Measurements from ENCODE around the gene SEC31B.

SEC31B gene

GRCh38 chr10:100524638-100525037, 5.0 kb upstream of the SEC31B start:
- Histone ChIP-seq H3K4me1 (ENCODE audit: insufficient read depth, low read length) (peaks cover 13% of the 10 kb centered on the region), H3K9ac (ENCODE audit: low read length) (no peak overlapping the region), H3K27me3 (ENCODE audit: control insufficient read depth in 1 of 2, insufficient read depth in 2 of 2, low read length in 2 of 2) (no peaks in the 10 kb centered on the region), H3K9me3 (ENCODE audit: low read length) (no peaks in the 10 kb centered on the region), H3K36me3 (ENCODE audit: insufficient read depth, low read length) (peaks cover 43% of the 10 kb centered on the region), H3K4me3 (ENCODE audit: low read depth in 1 of 2, low read length in 2 of 2) (no peak overlapping the region), H3K27ac (ENCODE audit: low read depth, low read length) (no peak overlapping the region)

- Histone ChIP-seq H3K27me3 (ENCODE audit: control insufficient read depth in 1 of 2, insufficient read depth in 2 of 2, low read length in 2 of 2) (no peaks in the 10 kb centered on the region), H3K4me3 (ENCODE audit: low read depth in 1 of 2, low read length in 2 of 2) (no peak overlapping the region), H3K4me1 (ENCODE audit: insufficient read depth, low read length) (peaks cover 13% of the 10 kb centered on the region), H3K9ac (ENCODE audit: low read length) (no peak overlapping the region), H3K9me3 (ENCODE audit: low read length) (no peaks in the 10 kb centered on the region), H3K36me3 (ENCODE audit: insufficient read depth, low read length) (peaks cover 43% of the 10 kb centered on the region), H3K27ac (ENCODE audit: low read depth, low read length) (no peak overlapping the region)
Measured at GRCh38 chr10:100524206-100524605, 4.5 kb upstream of the SEC31B start.

DNA sequence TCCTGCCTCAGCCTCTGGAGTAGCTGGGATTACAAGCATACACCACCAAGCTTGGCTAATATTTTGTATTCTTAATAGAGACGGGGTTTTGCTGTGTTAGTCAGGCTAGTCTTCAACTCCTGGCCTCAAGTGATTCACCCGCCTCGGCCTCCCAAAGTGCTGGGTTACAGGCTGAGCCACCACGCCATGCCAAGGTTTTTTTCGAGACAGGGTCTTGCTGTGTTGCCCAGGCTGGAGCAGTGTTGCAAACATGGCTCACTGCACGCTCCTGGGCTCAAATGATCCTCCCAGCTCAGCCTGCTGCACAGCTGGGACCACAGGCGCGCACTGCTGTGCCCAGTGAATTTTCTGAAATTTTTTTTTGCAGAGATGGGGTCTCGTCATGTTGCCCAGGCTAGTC, 3.3 kb upstream of the SEC31B start:
- H3K36me3 ChIP-seq (ENCODE audit: insufficient read depth, low read length), result peaks cover 43% of the 10 kb centered on the region
- no peaks in the 10 kb centered on the region for H3K9me3 ChIP-seq (ENCODE audit: low read length)
- peaks cover 3% of the 10 kb centered on the region for H3K4me1 ChIP-seq (ENCODE audit: insufficient read depth, low read length)
- no peaks in the 10 kb centered on the region for H3K27me3 ChIP-seq (ENCODE audit: control insufficient read depth in 1 of 2, insufficient read depth in 2 of 2, low read length in 2 of 2)
- no peak overlapping the region for H3K4me3 ChIP-seq (ENCODE audit: low read depth in 1 of 2, low read length in 2 of 2)
- no peak overlapping the region for H3K27ac ChIP-seq (ENCODE audit: low read depth, low read length)
- H3K9ac ChIP-seq (ENCODE audit: low read length), result no peak overlapping the region

DNA sequence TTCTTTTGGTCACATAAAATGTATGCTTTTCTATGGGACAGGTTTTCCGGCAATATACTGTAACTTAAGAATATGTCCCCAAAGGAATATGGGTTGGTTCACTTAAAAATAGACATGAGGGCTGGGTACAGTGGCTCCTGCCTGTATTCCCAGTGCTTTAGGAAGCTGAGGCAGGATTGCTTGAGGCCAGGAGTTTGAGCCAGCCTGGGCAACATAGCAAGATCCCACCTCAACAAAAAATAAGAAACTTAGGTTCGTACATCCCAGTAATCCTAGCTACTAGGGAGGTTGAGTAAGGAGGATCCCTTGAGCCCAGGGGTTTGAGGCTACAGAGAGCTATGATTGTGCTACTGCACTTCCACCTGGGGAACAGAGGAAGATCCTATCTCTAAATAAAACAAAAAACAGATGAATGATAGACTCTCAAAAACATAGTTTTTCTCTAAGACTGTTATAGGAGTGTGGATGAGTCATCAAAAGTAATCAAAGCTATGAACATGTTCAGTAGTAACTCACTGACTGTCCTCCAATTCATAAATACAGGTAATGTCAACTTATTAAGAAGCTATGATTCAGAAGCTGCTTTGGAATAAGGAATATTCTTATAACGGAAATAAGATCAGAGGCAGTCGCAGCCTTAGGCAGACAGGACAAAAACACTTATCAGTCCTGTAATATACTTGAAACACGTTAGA, 2.6 kb upstream of the SEC31B start:
- Histone ChIP-seq H3K4me3 (ENCODE audit: low read depth in 1 of 2, low read length in 2 of 2) (no peak overlapping the region), H3K4me1 (ENCODE audit: insufficient read depth, low read length) (no peaks in the 10 kb centered on the region), H3K9ac (ENCODE audit: low read length) (no peak overlapping the region), H3K27ac (ENCODE audit: low read depth, low read length) (no peak overlapping the region), H3K36me3 (ENCODE audit: insufficient read depth, low read length) (peaks cover 43% of the 10 kb centered on the region), H3K9me3 (ENCODE audit: low read length) (no peaks in the 10 kb centered on the region), H3K27me3 (ENCODE audit: control insufficient read depth in 1 of 2, insufficient read depth in 2 of 2, low read length in 2 of 2) (no peaks in the 10 kb centered on the region)

- Histone ChIP-seq H3K9me3 (ENCODE audit: low read length) (no peaks in the 10 kb centered on the region), H3K27ac (ENCODE audit: low read depth, low read length) (no peak overlapping the region), H3K4me3 (ENCODE audit: low read depth in 1 of 2, low read length in 2 of 2) (no peak overlapping the region), H3K36me3 (ENCODE audit: insufficient read depth, low read length) (peaks cover 33% of the 10 kb centered on the region), H3K4me1 (ENCODE audit: insufficient read depth, low read length) (no peaks in the 10 kb centered on the region), H3K9ac (ENCODE audit: low read length) (no peak overlapping the region), H3K27me3 (ENCODE audit: control insufficient read depth in 1 of 2, insufficient read depth in 2 of 2, low read length in 2 of 2) (no peaks in the 10 kb centered on the region)
Measured at GRCh38 chr10:100520811-100521210, 1.1 kb upstream of the SEC31B start.

- H3K27ac ChIP-seq (ENCODE audit: low read depth, low read length), result no peak overlapping the region
- H3K9ac ChIP-seq (ENCODE audit: low read length), result peak overlapping the region; percentile 12
Measured at GRCh38 chr10:100518761-100519241, 860 bp downstream of the SEC31B start.

GRCh38 chr10:100516847-100517246, 2.8 kb downstream of the SEC31B start:
- Histone ChIP-seq H3K4me3 (ENCODE audit: low read depth in 1 of 2, low read length in 2 of 2) (no peak overlapping the region), H3K9me3 (ENCODE audit: low read length) (no peaks in the 10 kb centered on the region), H3K36me3 (ENCODE audit: insufficient read depth, low read length) (peaks cover 17% of the 10 kb centered on the region), H3K4me1 (ENCODE audit: insufficient read depth, low read length) (no peaks in the 10 kb centered on the region), H3K27me3 (ENCODE audit: control insufficient read depth in 1 of 2, insufficient read depth in 2 of 2, low read length in 2 of 2) (no peaks in the 10 kb centered on the region), H3K9ac (ENCODE audit: low read length) (no peak overlapping the region), H3K27ac (ENCODE audit: low read depth, low read length) (no peak overlapping the region)

More at GRCh38 chr10:100518761-100519241, 860 bp downstream of the SEC31B start:
- Histone ChIP-seq H3K4me3 (ENCODE audit: low read depth in 1 of 2, low read length in 2 of 2) (peak overlapping the region; percentile 61 to 65), H3K4me1 (ENCODE audit: insufficient read depth, low read length) (no peaks in the 10 kb centered on the region), H3K36me3 (ENCODE audit: insufficient read depth, low read length) (peaks cover 19% of the 10 kb centered on the region), H3K9me3 (ENCODE audit: low read length) (no peaks in the 10 kb centered on the region), H3K27me3 (ENCODE audit: control insufficient read depth in 1 of 2, insufficient read depth in 2 of 2, low read length in 2 of 2) (no peaks in the 10 kb centered on the region)

DNA sequence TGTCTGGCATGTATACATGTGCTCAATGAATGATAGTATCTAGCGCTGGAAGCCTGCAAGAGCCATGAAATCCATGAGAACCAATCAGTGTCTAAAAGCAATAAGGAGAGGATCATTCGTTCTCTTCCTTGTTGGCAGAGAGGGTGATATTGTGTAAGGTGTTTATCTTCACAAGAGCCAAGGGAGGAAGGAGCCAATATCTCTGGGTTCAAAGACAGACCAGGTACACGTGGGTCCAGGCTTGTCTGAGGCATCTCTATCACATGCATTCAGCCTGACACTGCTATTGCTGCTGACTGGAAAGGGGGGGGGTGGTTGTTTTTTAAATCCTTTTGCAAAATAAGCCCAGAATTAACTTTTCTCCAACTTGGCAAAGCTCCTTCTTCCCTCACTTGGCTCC, 4.0 kb downstream of the SEC31B start:
- Histone ChIP-seq H3K9ac (ENCODE audit: low read length) (no peak overlapping the region), H3K27me3 (ENCODE audit: control insufficient read depth in 1 of 2, insufficient read depth in 2 of 2, low read length in 2 of 2) (no peaks in the 10 kb centered on the region), H3K4me1 (ENCODE audit: insufficient read depth, low read length) (no peaks in the 10 kb centered on the region), H3K27ac (ENCODE audit: low read depth, low read length) (no peak overlapping the region), H3K9me3 (ENCODE audit: low read length) (no peaks in the 10 kb centered on the region), H3K36me3 (ENCODE audit: insufficient read depth, low read length) (peaks cover 27% of the 10 kb centered on the region), H3K4me3 (ENCODE audit: low read depth in 1 of 2, low read length in 2 of 2) (no peak overlapping the region)

DNA sequence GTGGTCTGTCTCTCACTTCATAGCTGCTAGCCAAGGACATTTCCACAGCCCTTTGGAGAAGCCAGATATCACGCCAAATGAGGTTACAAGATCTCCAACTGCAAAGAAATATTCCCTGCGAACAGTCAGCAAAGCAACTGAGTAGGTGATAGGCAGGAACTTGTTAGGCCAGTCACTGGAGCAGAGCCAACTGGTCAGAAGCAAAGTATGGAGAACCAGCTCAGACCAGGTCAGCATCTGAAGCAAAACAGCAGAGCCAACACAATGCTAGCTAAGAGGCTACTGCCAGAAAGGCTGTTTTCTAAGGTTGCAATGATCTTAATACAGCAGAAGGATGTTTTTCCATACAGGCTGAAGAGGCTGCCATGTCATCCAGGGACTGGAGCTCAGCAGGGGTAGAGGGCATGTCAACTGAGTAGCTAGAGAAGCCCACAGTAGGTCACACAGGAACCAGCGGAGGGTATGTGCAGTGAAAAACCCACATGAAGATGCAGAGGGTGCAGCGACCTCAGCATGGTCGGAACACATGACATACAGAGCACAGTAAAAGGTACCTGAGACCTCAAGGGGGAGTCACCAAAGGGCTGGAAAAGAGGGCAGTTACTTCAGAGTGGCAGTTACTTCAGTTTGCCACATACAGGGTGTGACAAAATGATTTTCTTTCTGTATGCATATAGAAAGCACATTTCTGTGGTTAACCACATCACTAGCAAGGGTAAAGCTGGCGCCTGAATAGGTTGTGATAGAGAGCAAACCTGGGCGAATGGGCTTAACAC, 8.9 kb downstream of the SEC31B start:
- Histone ChIP-seq H3K4me1 (ENCODE audit: insufficient read depth, low read length) (no peaks in the 10 kb centered on the region), H3K27ac (ENCODE audit: low read depth, low read length) (no peak overlapping the region), H3K9ac (ENCODE audit: low read length) (no peak overlapping the region), H3K27me3 (ENCODE audit: control insufficient read depth in 1 of 2, insufficient read depth in 2 of 2, low read length in 2 of 2) (no peaks in the 10 kb centered on the region), H3K36me3 (ENCODE audit: insufficient read depth, low read length) (peaks cover 59% of the 10 kb centered on the region), H3K9me3 (ENCODE audit: low read length) (no peaks in the 10 kb centered on the region), H3K4me3 (ENCODE audit: low read depth in 1 of 2, low read length in 2 of 2) (no peak overlapping the region)

GRCh38 chr10:100509241-100509840, 10.3 kb downstream of the SEC31B start:
- no peaks in the 10 kb centered on the region for H3K9me3 ChIP-seq (ENCODE audit: low read length)
- H3K9ac ChIP-seq (ENCODE audit: low read length), result no peak overlapping the region
- no peak overlapping the region for H3K4me3 ChIP-seq (ENCODE audit: low read depth in 1 of 2, low read length in 2 of 2)
- peaks cover 61% of the 10 kb centered on the region for H3K36me3 ChIP-seq (ENCODE audit: insufficient read depth, low read length)
- no peaks in the 10 kb centered on the region for H3K27me3 ChIP-seq (ENCODE audit: control insufficient read depth in 1 of 2, insufficient read depth in 2 of 2, low read length in 2 of 2)
- H3K27ac ChIP-seq (ENCODE audit: low read depth, low read length), result no peak overlapping the region
- no peaks in the 10 kb centered on the region for H3K4me1 ChIP-seq (ENCODE audit: insufficient read depth, low read length)

DNA sequence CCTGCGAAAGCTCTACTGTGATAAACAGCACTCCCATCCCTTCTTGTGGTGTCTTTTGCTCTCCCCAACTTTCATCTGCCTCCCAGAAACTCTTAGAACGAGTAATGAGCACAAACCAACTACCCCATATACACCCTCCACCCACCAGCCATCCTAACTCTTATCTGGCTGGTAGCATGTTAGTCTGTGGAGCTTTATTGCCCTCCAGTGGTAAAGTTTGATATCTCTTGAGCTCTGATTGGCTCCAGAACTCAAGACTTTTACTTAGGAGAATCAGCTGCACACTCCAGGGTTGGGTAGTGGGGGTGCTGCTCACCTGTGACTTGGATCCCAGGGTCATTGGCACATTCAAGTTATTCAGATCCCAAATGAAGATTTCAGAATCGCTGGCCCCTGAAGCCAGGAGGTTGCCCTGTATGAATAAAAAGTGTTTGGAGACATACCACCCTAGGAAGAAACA, 10.9 kb downstream of the SEC31B start:
- no peak overlapping the region for H3K9ac ChIP-seq (ENCODE audit: low read length)
- no peaks in the 10 kb centered on the region for H3K27me3 ChIP-seq (ENCODE audit: control insufficient read depth in 1 of 2, insufficient read depth in 2 of 2, low read length in 2 of 2)
- H3K9me3 ChIP-seq (ENCODE audit: low read length), result no peaks in the 10 kb centered on the region
- H3K27ac ChIP-seq (ENCODE audit: low read depth, low read length), result no peak overlapping the region
- H3K4me3 ChIP-seq (ENCODE audit: low read depth in 1 of 2, low read length in 2 of 2), result no peak overlapping the region
- H3K4me1 ChIP-seq (ENCODE audit: insufficient read depth, low read length), result no peaks in the 10 kb centered on the region
- H3K36me3 ChIP-seq (ENCODE audit: insufficient read depth, low read length), result peaks cover 61% of the 10 kb centered on the region

Measured in muscle layer of colon (tissue), 2 donors.